HCT116 (cell line): ENCODE measurements around the gene DHRSX. TPM values are rescaled to one million over a fixed set of nuclear protein-coding genes. Genes with fewer than 3 reads are reported as not detected.

ENCODE experiments used
- ATAC-seq: fragments of 200-7000 bp; cut with Tn5 transposase; 2 replicates; pipeline ENCODE4 v1.9.1; 2020; ENCODE audit warnings: mild to moderate bottlenecking, moderate library complexity
- BruUV-seq: library from RNA; stranded (reverse); fragments of 400-500 nt; replicated peaks from 2 replicates; lab custom pipeline; 2021; lab: Mats Ljungman, UMichigan
- CTCF ChIA-PET: fragments of 300-600 bp; sonication (Branson Sonifier 250); formaldehyde crosslinking; loops from one replicate; lab custom pipeline; 2021; ENCODE audit warnings: antibody characterized with exemption; lab: Charles Lee
- POLR2A ChIA-PET: fragments of 300-600, 350-600 bp; sonication (Branson Sonifier 250); formaldehyde crosslinking; loops from one replicate; lab custom pipeline; 2021; ENCODE audit warnings: antibody characterized with exemption; lab: Charles Lee
- RAD21 ChIA-PET, 2 experiments: fragments of 300-600 bp; sonication (Branson Sonifier 250); formaldehyde crosslinking; loops; one replicate each; lab custom pipeline; 2023; ENCODE audit warnings: low total read pairs in 2 of 2; ENCODE audit not compliant: uncharacterized antibody in 2 of 2, unreplicated experiment in 2 of 2, low non-redundant PET in 1 of 2; lab: Charles Lee
- DNase-seq: peaks from one replicate; pipeline ENCODE4 v3.0.0-alpha.2; 2010; ENCODE audit warnings: low read depth, low spot score
- H2AFZ ChIP-seq: fragments of 200-600 bp; shearing (Covaris generic), sonication (generic); 2 replicates; pipeline ENCODE4 v1.6.1; 2017; ENCODE audit warnings: low read depth, mixed run types, mixed read lengths, antibody characterized with exemption, low read length; ENCODE audit not compliant: poor library complexity, severe bottlenecking
- H3K27ac ChIP-seq: 2 replicates; pipeline ENCODE4 v1.5.1; 2012; ENCODE audit warnings: low read depth, low read length
- H3K27me3 ChIP-seq: fragments of 200-600 bp; sonication (generic); 2 replicates; pipeline ENCODE4 v1.6.1; 2016; ENCODE audit warnings: mixed run types, low read length, mixed read lengths; ENCODE audit not compliant: insufficient read depth
- H3K36me3 ChIP-seq, 2 experiments: fragments of 200-500 bp in 1 of 2; fragments of 200-600 bp in 1 of 2; sonication (Bioruptor generic) in 1 of 2; sonication (generic) in 1 of 2; 2 replicates each; pipeline versions ENCODE4 v1.5.1 to v1.6.1; 2014 to 2016; ENCODE audit warnings: low read length in 2 of 2, inconsistent platforms in 1 of 2, mixed read lengths in 1 of 2, mixed run types in 1 of 2; ENCODE audit not compliant: insufficient read depth in 2 of 2, control insufficient read depth in 1 of 2
- H3K4me1 ChIP-seq, 2 experiments: fragments of 200-600 bp in 1 of 2; sonication (generic) in 1 of 2; 2 replicates each; pipeline versions ENCODE4 v1.5.1 to v1.6.1; 2012 to 2017; ENCODE audit warnings: low read length in 2 of 2, inconsistent platforms in 1 of 2, mild to moderate bottlenecking in 1 of 2, mixed read lengths in 1 of 2, mixed run types in 1 of 2, moderate library complexity in 1 of 2; ENCODE audit not compliant: insufficient read depth in 2 of 2, control insufficient read depth in 1 of 2
- H3K4me2 ChIP-seq: fragments of 200-600 bp; sonication (generic); 2 replicates; pipeline ENCODE4 v1.6.1; 2017; ENCODE audit warnings: mixed run types, low read length, mixed read lengths
- H3K4me3 ChIP-seq, 2 experiments: fragments of 200-600 bp in 1 of 2; sonication (generic) in 1 of 2; replicated peaks in 1 of 2; 2 replicates each; pipeline ENCODE4 v1.5.1; 2011 to 2016; ENCODE audit warnings: low read length in 2 of 2, control low read depth in 1 of 2, low read depth in 1 of 2, mild to moderate bottlenecking in 1 of 2, mixed read lengths in 1 of 2, mixed run types in 1 of 2
- H3K79me2 ChIP-seq: fragments of 200-600 bp; sonication (generic); 2 replicates; pipeline ENCODE4 v1.6.1; 2017; ENCODE audit warnings: mild to moderate bottlenecking, mixed run types, low read length, moderate library complexity, mixed read lengths; ENCODE audit not compliant: insufficient read depth
- H3K9ac ChIP-seq: fragments of 200-600 bp; sonication (generic); 2 replicates; pipeline ENCODE4 v1.6.1; 2016; ENCODE audit warnings: low read length, mixed read lengths
- H3K9me2 ChIP-seq: fragments of 200-600 bp; sonication (generic), shearing (Covaris generic); 2 replicates; pipeline ENCODE4 v1.6.1; 2017; ENCODE audit warnings: mixed run types, mild to moderate bottlenecking, moderate library complexity; ENCODE audit not compliant: insufficient read depth
- H3K9me3 ChIP-seq, 2 experiments: fragments of 200-500 bp in 1 of 2; fragments of 200-600 bp in 1 of 2; sonication (Bioruptor generic) in 1 of 2; sonication (generic) in 1 of 2; 2 replicates each; pipeline ENCODE4 v1.6.1; 2014 to 2017; ENCODE audit warnings: low read length in 2 of 2, mixed read lengths in 2 of 2, inconsistent platforms in 1 of 2, low read depth in 1 of 2, mild to moderate bottlenecking in 1 of 2, mixed run types in 1 of 2, moderate library complexity in 1 of 2; ENCODE audit not compliant: control insufficient read depth in 1 of 2, insufficient read depth in 1 of 2
- H4K20me1 ChIP-seq: fragments of 200-600 bp; sonication (generic), shearing (Covaris generic); 2 replicates; pipeline ENCODE4 v1.6.1; 2017; ENCODE audit warnings: mixed run types, mild to moderate bottlenecking, moderate library complexity; ENCODE audit not compliant: insufficient read depth
- CBX3 ChIP-seq: IDR thresholded peaks from 2 replicates; pipeline ENCODE4 v1.6.1; 2012; ENCODE audit warnings: low read depth
- CEBPB ChIP-seq: IDR thresholded peaks from 2 replicates; pipeline ENCODE4 v1.6.1; 2012; ENCODE audit warnings: low read depth
- CTCF ChIP-seq, 3 experiments: fragments of 200-600 bp in 1 of 3; sonication (generic) in 1 of 3; IDR thresholded peaks in 2 of 3; conservative IDR thresholded peaks in 1 of 3; 2 replicates each; pipeline ENCODE4 v1.5.1; 2012 to 2017; ENCODE audit warnings: low read depth in 2 of 3, low read length in 2 of 3, antibody characterized with exemption in 1 of 3, borderline replicate concordance in 1 of 3, control low read depth in 1 of 3, mild to moderate bottlenecking in 1 of 3, mixed read lengths in 1 of 3, mixed run types in 1 of 3, moderate library complexity in 1 of 3; ENCODE audit not compliant: insufficient read depth in 1 of 3
- ELF1 ChIP-seq: IDR thresholded peaks from 2 replicates; pipeline ENCODE4 v1.6.1; 2012; ENCODE audit warnings: low read depth, borderline replicate concordance
- EZH2 ChIP-seq: fragments of 200-600 bp; sonication (generic); IDR thresholded peaks from 2 replicates; pipeline ENCODE4 v1.6.1; 2017; ENCODE audit warnings: antibody characterized with exemption, mixed run types
- EZH2phosphoT487 ChIP-seq: fragments of 200-600 bp; IDR thresholded peaks from 2 replicates; pipeline ENCODE4 v1.6.1; 2018; ENCODE audit warnings: antibody characterized with exemption, borderline replicate concordance
- MAX ChIP-seq: IDR thresholded peaks from 2 replicates; pipeline ENCODE4 v1.6.1; 2012
- POLR2A ChIP-seq: IDR thresholded peaks from 2 replicates; pipeline ENCODE4 v1.7.0; 2011; ENCODE audit warnings: borderline replicate concordance; ENCODE audit not compliant: insufficient read depth, insufficient read length; ENCODE audit errors: extremely low read depth
- RAD21 ChIP-seq: IDR thresholded peaks from 2 replicates; pipeline ENCODE4 v1.6.1; 2012; ENCODE audit warnings: low read depth, mild to moderate bottlenecking
- SP1 ChIP-seq: IDR thresholded peaks from 2 replicates; pipeline ENCODE4 v1.6.1; 2012; ENCODE audit warnings: low read depth
- SRF ChIP-seq: IDR thresholded peaks from 2 replicates; pipeline ENCODE4 v1.6.1; 2012; ENCODE audit warnings: low read depth
- TCF7L2 ChIP-seq: IDR thresholded peaks from 2 replicates; pipeline ENCODE4 v1.7.0; 2011; ENCODE audit warnings: borderline replicate concordance, inconsistent platforms; ENCODE audit not compliant: insufficient read depth, insufficient read length; ENCODE audit errors: extremely low read depth
- ZBTB33 ChIP-seq: IDR thresholded peaks from 2 replicates; pipeline ENCODE4 v1.6.1; 2011; ENCODE audit warnings: mild to moderate bottlenecking, low read length, moderate library complexity; ENCODE audit not compliant: insufficient replicate concordance; ENCODE audit errors: extremely low read depth
- ZFX ChIP-seq: fragments of 450-650 bp; IDR thresholded peaks from 2 replicates; pipeline ENCODE4 v1.6.1; 2017
- ZNF274 ChIP-seq: fragments of 200-500 bp; sonication (Bioruptor generic); IDR thresholded peaks from 2 replicates; pipeline ENCODE4 v1.6.1; 2014; ENCODE audit warnings: mild to moderate bottlenecking, low read depth, low read length, inconsistent platforms
- intact Hi-C: fragments of 100-400 bp; cut with micrococcal nuclease; formaldehyde crosslinking; loops from 2 replicates; pipeline ENCODE4 v1.10.0; 2022
- total RNA-seq: library from RNA; stranded (reverse); gene quantifications from one replicate; pipeline ENCODE4 v1.2.1, GENCODE V29; 2021; ENCODE audit not compliant: unreplicated experiment

DHRSX gene
- total RNA-seq, 1 experiment from 2014 or later = 11.9 TPM

GRCh38 chrX:2488621-2489285 lies 12.0 kb downstream of the DHRSX start:
- Histone ChIP-seq H3K9me2 (no peaks in the 10 kb centered on the region), H3K36me3 (no peaks in the 10 kb centered on the region; a peak in 1 of 4 replicates), H3K4me2 (no peak overlapping the region), H2AFZ (no peak overlapping the region), H3K4me1 (no peaks in the 10 kb centered on the region), H3K27me3 (no peaks in the 10 kb centered on the region), H3K9me3 (no peaks in the 10 kb centered on the region), H3K79me2 (peaks cover 10% of the 10 kb centered on the region), H3K27ac (no peak overlapping the region), H3K4me3 (no peak overlapping the region), H3K9ac (no peak overlapping the region), H4K20me1 (no peaks in the 10 kb centered on the region)
- BruUV-seq = no TSS peak
- POLR2A ChIA-PET = no interaction called here
- DNase-seq (no peak), ATAC-seq (no peak)
- CTCF ChIA-PET = no interaction called here
- intact Hi-C loops = no loop called here
- TF ChIP-seq EZH2 = no peak
- RAD21 ChIA-PET = no interaction called here

- POLR2A ChIA-PET = no interaction called here
- H3K9me3 ChIP-seq = no peaks in the 10 kb centered on the region
- peaks cover 4% of the 10 kb centered on the region; the same call in 1 of the 2 replicates for H3K79me2 ChIP-seq
- no peak for ATAC-seq
- H3K4me3 ChIP-seq = no peak overlapping the region
- BruUV-seq = TSS peak; percentile 22
- no peaks in the 10 kb centered on the region for H3K4me1 ChIP-seq
- no peaks in the 10 kb centered on the region for H4K20me1 ChIP-seq
- TF ChIP-seq MAX (no peak), EZH2 (no peak), CTCF (IDR thresholded peaks at IDR 0.05 in 2 of 3, conservative IDR thresholded peaks at IDR 0.05 in 1 of 3; ENCODE audit: borderline replicate concordance in 1 of 3, insufficient read depth in 1 of 3, low read depth in 2 of 3, low read length in 2 of 3) (no peak), ELF1 (no peak), ZNF274 (no peak), EZH2phosphoT487 (no peak), ZFX (no peak), POLR2A (no peak), RAD21 (no peak), CBX3 (no peak), SRF (no peak), CEBPB (no peak), TCF7L2 (no peak), ZBTB33 (no peak), SP1 (no peak)
- TF ChIP-seq, all 23 proteins: peak for 0
- H3K9ac ChIP-seq = no peak overlapping the region
- H3K9me2 ChIP-seq = no peaks in the 10 kb centered on the region
- H3K4me2 ChIP-seq = no peak overlapping the region
- DNase-seq = no peak
- intact Hi-C loops = no loop called here
- H2AFZ ChIP-seq = no peak overlapping the region
- no peak overlapping the region for H3K27ac ChIP-seq
- H3K36me3 ChIP-seq = no peaks in the 10 kb centered on the region; a peak in 1 of 4 replicates
- ChIA-PET RAD21 (no interaction called here), CTCF (no interaction called here)
- H3K27me3 ChIP-seq = no peaks in the 10 kb centered on the region
These were observed 13.4 kb downstream of the DHRSX start for GRCh38 chrX:2487366-2487765.
